ENCODE measurements around the gene STEAP3.

Gene STEAP3

GRCh38 chr2:119227346-119227745 lies 3.7 kb downstream of the STEAP3 start:
- DNase-seq (ENCODE audit: low spot score) = no peak

GRCh38 chr2:119228136-119228535 lies 4.5 kb downstream of the STEAP3 start:
- no peak for DNase-seq (ENCODE audit: low spot score)

GRCh38 chr2:119228964-119229363 lies 5.3 kb downstream of the STEAP3 start:
- DNase-seq (ENCODE audit: low spot score) = no peak

- DNase-seq (ENCODE audit: low spot score) = no peak
These were observed 6.1 kb downstream of the STEAP3 start for GRCh38 chr2:119229716-119230115.

- no peak for DNase-seq (ENCODE audit: low spot score)
These were observed 6.9 kb downstream of the STEAP3 start for GRCh38 chr2:119230219-119231185.

- no peak for DNase-seq (ENCODE audit: low spot score)
These were observed 8.5 kb downstream of the STEAP3 start for GRCh38 chr2:119231975-119232665.

GRCh38 chr2:119232666-119232993 lies 9.0 kb downstream of the STEAP3 start:
- DNase-seq (ENCODE audit: low spot score) = no peak

GRCh38 chr2:119233326-119234020 lies 9.8 kb downstream of the STEAP3 start:
- no peak for DNase-seq (ENCODE audit: low spot score)

- DNase-seq (ENCODE audit: low spot score) = no peak
These were observed 10.7 kb downstream of the STEAP3 start for GRCh38 chr2:119234021-119235019.

- DNase-seq (ENCODE audit: low spot score) = no peak
These were observed 13.2 kb downstream of the STEAP3 start for GRCh38 chr2:119236796-119237195.

- no peak for DNase-seq (ENCODE audit: low spot score)
These were observed 16.9 kb downstream of the STEAP3 start for GRCh38 chr2:119240311-119241204.

GRCh38 chr2:119241205-119241532 lies 17.5 kb downstream of the STEAP3 start:
- DNase-seq (ENCODE audit: low spot score) = no peak

- DNase-seq (ENCODE audit: low spot score) = no peak
These were observed 18.9 kb downstream of the STEAP3 start for GRCh38 chr2:119242276-119243119.

- no peak for DNase-seq (ENCODE audit: low spot score)
These were observed 20.0 kb downstream of the STEAP3 start for GRCh38 chr2:119243621-119244020.

- no peak for DNase-seq (ENCODE audit: low spot score)
These were observed 21.6 kb downstream of the STEAP3 start for GRCh38 chr2:119245076-119245840.

- DNase-seq (ENCODE audit: low spot score) = no peak
These were observed 22.2 kb downstream of the STEAP3 start for GRCh38 chr2:119245841-119246230.

GRCh38 chr2:119246884-119247843 lies 23.5 kb downstream of the STEAP3 start:
- no peak for DNase-seq (ENCODE audit: low spot score)

- DNase-seq (ENCODE audit: low spot score) = no peak
These were observed 24.2 kb downstream of the STEAP3 start for GRCh38 chr2:119247844-119248271.
